Dendritic cell treated with granulocyte-macrophage colony-stimulating factor and Interleukin-4, amounts not matched to agents 40 ng/mL and 50 ng/mL, for 4 days (primary cell): ENCODE results near the gene PTK7.
"Not testable (repeated sequence)": the region's sequence is repeated elsewhere in the genome, so short reads cannot be mapped to it uniquely, and the experiment has no call there.

Experiments used
- H3K27ac Mint-ChIP-seq: one replicate; pipeline ENCODE4 v1.8.0; 2022; ENCODE audit warnings: mild to moderate bottlenecking, mixed read lengths
- H3K27me3 Mint-ChIP-seq: one replicate; pipeline ENCODE4 v1.8.0; 2022; ENCODE audit warnings: mild to moderate bottlenecking, mixed read lengths
- H3K36me3 Mint-ChIP-seq: one replicate; pipeline ENCODE4 v1.8.0; 2022; ENCODE audit warnings: low read depth, mixed read lengths
- H3K4me1 Mint-ChIP-seq: one replicate; pipeline ENCODE4 v1.8.0; 2022; ENCODE audit warnings: low read depth, mixed read lengths
- H3K4me3 Mint-ChIP-seq: one replicate; pipeline ENCODE4 v1.8.0; 2022; ENCODE audit warnings: mild to moderate bottlenecking, moderate library complexity, mixed read lengths
- H3K9me3 Mint-ChIP-seq: one replicate; pipeline ENCODE4 v1.8.0; 2022; ENCODE audit warnings: mixed read lengths
- intact Hi-C: fragments of 100-400 bp; cut with micrococcal nuclease; formaldehyde crosslinking; loops from one replicate; pipeline ENCODE4 v1.15.0; 2022

The PTK7 gene

DNA sequence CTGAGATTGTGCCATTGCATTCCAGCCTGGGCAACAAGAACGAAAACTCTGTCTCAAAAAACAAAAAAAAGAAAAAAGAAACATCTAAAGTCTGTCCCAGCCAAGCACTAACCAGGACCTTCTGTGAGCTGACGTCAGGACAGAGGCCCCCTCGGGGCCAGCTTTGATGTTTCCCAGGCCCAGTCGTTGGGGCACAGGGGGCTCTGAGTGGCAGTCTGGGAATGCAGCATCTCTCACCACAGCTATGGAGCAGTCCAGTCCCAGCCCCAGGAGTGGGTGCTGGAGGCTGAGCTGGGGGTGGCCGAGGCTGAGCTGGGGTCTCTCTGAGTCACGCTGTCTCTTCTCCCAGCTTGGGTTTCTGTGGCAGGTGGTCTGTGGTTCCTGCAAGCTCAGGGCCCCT, 49.0 kb downstream of the PTK7 start:
- Mint-ChIP-seq H3K27me3 (no peaks in the 10 kb centered on the region), H3K4me3 (no peak overlapping the region), H3K4me1 (peaks cover 5% of the 10 kb centered on the region), H3K27ac (no peak overlapping the region), H3K9me3 (no peaks in the 10 kb centered on the region), H3K36me3 (no peaks in the 10 kb centered on the region)
- intact Hi-C loops: no loop called here

DNA sequence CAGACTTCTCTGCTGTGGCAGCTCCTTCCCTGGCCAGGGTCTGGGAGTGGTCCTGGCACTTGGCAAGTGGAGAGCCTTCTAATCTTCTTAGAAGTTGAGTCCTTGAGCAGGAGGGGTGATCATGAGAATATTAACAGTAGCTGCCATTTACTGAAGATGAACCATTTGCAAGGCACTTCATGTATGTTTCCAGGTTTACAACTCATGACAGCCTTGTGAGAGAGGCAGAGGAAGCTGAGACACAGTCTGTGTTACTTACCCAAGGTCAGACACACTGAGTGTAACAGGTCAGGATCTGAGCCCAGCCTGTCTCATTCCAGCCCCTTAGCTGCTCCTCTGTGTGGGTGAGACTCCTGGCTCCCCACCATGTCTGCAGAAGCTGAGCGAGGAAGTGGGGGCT, 49.4 kb downstream of the PTK7 start:
- intact Hi-C loops: no loop called here
- H3K36me3 Mint-ChIP-seq: no peaks in the 10 kb centered on the region
- H3K4me3 Mint-ChIP-seq: no peak overlapping the region
- H3K9me3 Mint-ChIP-seq: no peaks in the 10 kb centered on the region
- no peaks in the 10 kb centered on the region for H3K27me3 Mint-ChIP-seq
- peaks cover 5% of the 10 kb centered on the region for H3K4me1 Mint-ChIP-seq
- no peak overlapping the region for H3K27ac Mint-ChIP-seq

- Mint-ChIP-seq H3K4me1 (peaks cover 5% of the 10 kb centered on the region), H3K4me3 (no peak overlapping the region), H3K36me3 (no peaks in the 10 kb centered on the region), H3K27me3 (no peaks in the 10 kb centered on the region), H3K9me3 (no peaks in the 10 kb centered on the region), H3K27ac (no peak overlapping the region)
- intact Hi-C loops: no loop called here
Measured at GRCh38 chr6:43127180-43127579, 51.1 kb downstream of the PTK7 start.

DNA sequence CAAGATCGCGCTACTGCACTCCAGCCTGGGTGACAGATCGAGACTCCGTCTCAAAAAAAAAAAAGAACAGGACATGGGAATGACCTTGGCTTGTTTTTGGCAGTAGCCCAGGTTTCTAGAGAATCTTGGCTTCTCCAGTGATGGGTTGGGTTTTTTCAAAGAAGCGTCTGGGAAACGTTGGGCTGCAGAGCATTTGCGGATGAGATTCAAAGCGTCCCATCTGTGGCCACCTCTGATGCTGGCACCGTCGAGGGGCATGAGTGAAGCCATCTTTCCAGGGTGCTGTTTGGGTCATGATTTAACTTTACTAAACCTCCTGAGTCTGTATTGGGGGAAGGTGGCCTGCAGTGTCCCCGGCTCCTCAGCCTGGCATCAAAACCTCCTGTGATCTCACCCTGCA, 51.8 kb downstream of the PTK7 start:
- Mint-ChIP-seq H3K36me3 (no peaks in the 10 kb centered on the region), H3K4me1 (peaks cover 5% of the 10 kb centered on the region), H3K27ac (no peak overlapping the region), H3K9me3 (no peaks in the 10 kb centered on the region), H3K27me3 (no peaks in the 10 kb centered on the region), H3K4me3 (no peak overlapping the region)
- intact Hi-C loops: no loop called here

DNA sequence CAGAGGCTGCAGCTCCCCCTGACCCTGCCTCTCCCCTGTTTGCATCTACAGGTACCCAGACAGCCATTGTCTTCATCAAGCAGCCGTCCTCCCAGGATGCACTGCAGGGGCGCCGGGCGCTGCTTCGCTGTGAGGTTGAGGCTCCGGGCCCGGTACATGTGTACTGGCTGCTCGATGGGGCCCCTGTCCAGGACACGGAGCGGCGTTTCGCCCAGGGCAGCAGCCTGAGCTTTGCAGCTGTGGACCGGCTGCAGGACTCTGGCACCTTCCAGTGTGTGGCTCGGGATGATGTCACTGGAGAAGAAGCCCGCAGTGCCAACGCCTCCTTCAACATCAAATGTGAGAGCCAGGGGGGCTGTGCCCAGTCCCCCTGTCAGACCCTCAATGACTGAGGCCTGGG, 52.8 kb downstream of the PTK7 start:
- H3K4me1 Mint-ChIP-seq: peaks cover 5% of the 10 kb centered on the region
- intact Hi-C loops: no loop called here
- H3K27me3 Mint-ChIP-seq: no peaks in the 10 kb centered on the region
- no peaks in the 10 kb centered on the region for H3K36me3 Mint-ChIP-seq
- H3K9me3 Mint-ChIP-seq: no peaks in the 10 kb centered on the region
- H3K27ac Mint-ChIP-seq: no peak overlapping the region
- no peak overlapping the region for H3K4me3 Mint-ChIP-seq

DNA sequence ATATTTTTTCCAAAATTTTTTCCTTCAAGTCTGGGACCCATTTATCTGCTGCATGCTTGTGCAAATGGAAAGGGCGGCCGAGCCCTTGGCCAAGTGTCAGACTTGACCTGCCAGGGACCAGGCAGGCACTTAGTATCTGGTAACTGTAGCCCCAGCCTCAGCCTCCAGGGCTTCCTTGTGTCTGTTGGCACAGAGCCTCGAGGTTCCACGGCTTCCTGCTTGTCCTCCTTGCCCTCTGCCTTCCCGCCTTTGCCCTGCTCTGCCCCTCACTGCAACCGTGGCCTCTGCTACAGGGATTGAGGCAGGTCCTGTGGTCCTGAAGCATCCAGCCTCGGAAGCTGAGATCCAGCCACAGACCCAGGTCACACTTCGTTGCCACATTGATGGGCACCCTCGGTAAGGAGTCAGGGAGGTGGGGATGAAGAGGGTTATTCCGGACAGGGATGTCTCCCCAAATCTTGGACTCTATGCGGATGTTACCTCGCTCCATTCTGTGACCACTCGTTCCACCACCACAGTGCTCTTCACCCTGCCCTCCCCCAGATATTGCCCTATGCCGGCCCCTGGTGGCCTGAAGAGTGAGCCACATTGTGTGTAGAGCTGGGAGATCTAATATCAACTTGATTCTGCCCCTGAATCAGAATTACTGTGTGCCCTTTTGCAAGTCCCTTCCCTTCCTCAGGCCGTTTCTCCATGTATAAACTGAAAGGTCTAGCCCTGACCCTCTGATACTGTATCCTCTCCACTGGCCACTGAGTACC, 53.5 kb downstream of the PTK7 start:
- Mint-ChIP-seq H3K27ac (no peak overlapping the region), H3K27me3 (no peaks in the 10 kb centered on the region), H3K4me1 (peaks cover 5% of the 10 kb centered on the region), H3K36me3 (no peaks in the 10 kb centered on the region), H3K4me3 (no peak overlapping the region), H3K9me3 (no peaks in the 10 kb centered on the region)
- intact Hi-C loops: no loop called here

GRCh38 chr6:43130429-43130828, 54.3 kb downstream of the PTK7 start:
- no peaks in the 10 kb centered on the region for H3K36me3 Mint-ChIP-seq
- H3K4me3 Mint-ChIP-seq: no peak overlapping the region
- peaks cover 5% of the 10 kb centered on the region for H3K4me1 Mint-ChIP-seq
- no peaks in the 10 kb centered on the region for H3K9me3 Mint-ChIP-seq
- intact Hi-C loops: no loop called here
- no peaks in the 10 kb centered on the region for H3K27me3 Mint-ChIP-seq
- H3K27ac Mint-ChIP-seq: no peak overlapping the region

DNA sequence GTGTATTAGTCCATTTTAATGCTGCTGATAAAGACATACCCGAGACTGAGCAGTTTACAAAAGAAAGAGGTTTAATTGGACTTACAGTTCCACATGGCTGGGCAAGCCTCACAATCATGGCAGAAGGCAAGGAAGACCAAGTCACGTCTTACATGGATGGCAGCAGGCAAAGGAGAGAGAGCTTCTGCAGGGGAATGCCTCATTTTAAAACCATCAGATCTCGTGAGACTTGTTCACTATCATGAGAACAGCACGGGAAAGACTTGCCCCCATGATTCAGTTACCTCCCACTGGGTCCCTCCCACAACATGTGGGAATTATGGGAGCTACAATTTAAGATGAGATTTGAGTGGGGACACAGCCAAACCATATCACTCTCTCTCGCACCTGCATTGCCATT, 55.3 kb downstream of the PTK7 start:
- intact Hi-C loops, H3K9me3 Mint-ChIP-seq, H3K4me3 Mint-ChIP-seq, H3K27ac Mint-ChIP-seq, H3K27me3 Mint-ChIP-seq, H3K36me3 Mint-ChIP-seq, H3K4me1 Mint-ChIP-seq: not testable (repeated sequence)

DNA sequence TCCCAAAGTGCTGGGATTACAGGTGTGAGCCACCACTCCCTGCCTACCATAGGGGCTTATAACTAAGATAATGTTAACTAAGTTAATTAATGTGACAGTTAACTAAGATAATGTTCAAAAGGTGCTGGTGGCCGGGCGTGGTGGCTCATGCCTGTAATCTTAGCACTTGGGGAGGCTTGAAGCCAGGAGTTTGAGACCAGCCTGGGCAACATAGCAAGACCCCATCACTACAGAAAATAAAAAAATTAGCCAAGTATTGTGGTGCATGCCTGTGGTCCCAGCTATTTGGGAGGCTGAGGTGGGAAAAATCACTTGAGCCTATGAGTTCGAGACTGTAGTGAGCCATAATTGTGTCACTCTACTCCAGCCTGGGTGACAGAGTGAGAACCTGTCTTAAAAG, 62.2 kb downstream of the PTK7 start:
- no peaks in the 10 kb centered on the region for H3K9me3 Mint-ChIP-seq
- H3K36me3 Mint-ChIP-seq: no peaks in the 10 kb centered on the region
- intact Hi-C loops: no loop called here
- no peaks in the 10 kb centered on the region for H3K4me1 Mint-ChIP-seq
- H3K27me3 Mint-ChIP-seq: no peaks in the 10 kb centered on the region
- H3K27ac Mint-ChIP-seq: no peak overlapping the region
- H3K4me3 Mint-ChIP-seq: no peak overlapping the region

- H3K36me3 Mint-ChIP-seq, H3K27ac Mint-ChIP-seq, intact Hi-C loops, H3K4me3 Mint-ChIP-seq, H3K27me3 Mint-ChIP-seq, H3K9me3 Mint-ChIP-seq, H3K4me1 Mint-ChIP-seq: not testable (repeated sequence)
Measured at GRCh38 chr6:43139973-43140372, 63.9 kb downstream of the PTK7 start.

DNA sequence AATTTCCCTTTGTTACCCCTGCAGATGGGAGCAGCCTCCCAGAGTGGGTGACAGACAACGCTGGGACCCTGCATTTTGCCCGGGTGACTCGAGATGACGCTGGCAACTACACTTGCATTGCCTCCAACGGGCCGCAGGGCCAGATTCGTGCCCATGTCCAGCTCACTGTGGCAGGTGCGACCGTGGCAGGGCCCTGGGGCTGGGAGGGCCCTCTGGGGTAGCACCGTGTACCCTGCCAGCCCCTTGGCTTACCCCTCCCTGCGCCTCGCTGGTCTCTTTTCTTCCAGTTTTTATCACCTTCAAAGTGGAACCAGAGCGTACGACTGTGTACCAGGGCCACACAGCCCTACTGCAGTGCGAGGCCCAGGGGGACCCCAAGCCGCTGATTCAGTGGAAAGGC, 65.5 kb downstream of the PTK7 start:
- H3K27ac Mint-ChIP-seq: no peak overlapping the region
- intact Hi-C loops: loop anchor here (2.0 kb wide), 2 partner anchors 133 to 241 kb away; no protein-coding TSS in a partner anchor
- H3K36me3 Mint-ChIP-seq: no peaks in the 10 kb centered on the region
- peaks cover 8% of the 10 kb centered on the region for H3K4me1 Mint-ChIP-seq
- H3K27me3 Mint-ChIP-seq: no peaks in the 10 kb centered on the region
- no peaks in the 10 kb centered on the region for H3K9me3 Mint-ChIP-seq
- H3K4me3 Mint-ChIP-seq: no peak overlapping the region

DNA sequence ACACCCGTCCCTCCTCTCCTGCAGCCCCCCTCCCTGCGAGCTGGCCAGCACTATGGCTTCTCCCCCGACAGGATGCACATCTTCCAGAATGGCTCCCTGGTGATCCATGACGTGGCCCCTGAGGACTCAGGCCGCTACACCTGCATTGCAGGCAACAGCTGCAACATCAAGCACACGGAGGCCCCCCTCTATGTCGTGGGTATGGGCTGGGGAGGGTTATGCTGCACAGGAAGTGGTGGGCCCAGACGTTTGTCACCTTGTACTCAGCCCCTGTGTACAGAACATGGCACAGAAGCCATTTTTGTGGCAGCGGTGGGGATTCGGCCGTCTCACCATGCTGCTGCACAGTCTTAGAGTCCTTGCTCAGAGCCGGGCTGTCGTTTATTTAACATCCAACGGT, 66.0 kb downstream of the PTK7 start:
- intact Hi-C loops: loop anchor here (2.0 kb wide), 2 partner anchors 133 to 241 kb away; no protein-coding TSS in a partner anchor
- Mint-ChIP-seq H3K27ac (no peak overlapping the region), H3K9me3 (no peaks in the 10 kb centered on the region), H3K27me3 (no peaks in the 10 kb centered on the region), H3K4me1 (peaks cover 8% of the 10 kb centered on the region), H3K4me3 (no peak overlapping the region), H3K36me3 (no peaks in the 10 kb centered on the region)

- Mint-ChIP-seq H3K27me3 (no peaks in the 10 kb centered on the region), H3K27ac (no peak overlapping the region), H3K4me1 (peaks cover 8% of the 10 kb centered on the region), H3K36me3 (no peaks in the 10 kb centered on the region), H3K9me3 (no peaks in the 10 kb centered on the region), H3K4me3 (no peak overlapping the region)
- intact Hi-C loops: loop anchor here (2.0 kb wide), 2 partner anchors 135 to 243 kb away; no protein-coding TSS in a partner anchor
Measured at GRCh38 chr6:43143235-43144128, 67.4 kb downstream of the PTK7 start.

GRCh38 chr6:43144879-43145278, 68.8 kb downstream of the PTK7 start:
- H3K36me3 Mint-ChIP-seq: no peaks in the 10 kb centered on the region
- no peaks in the 10 kb centered on the region for H3K27me3 Mint-ChIP-seq
- intact Hi-C loops: no loop called here
- peaks cover 8% of the 10 kb centered on the region for H3K4me1 Mint-ChIP-seq
- H3K4me3 Mint-ChIP-seq: no peak overlapping the region
- H3K9me3 Mint-ChIP-seq: no peaks in the 10 kb centered on the region
- H3K27ac Mint-ChIP-seq: no peak overlapping the region
